Psoas muscle (tissue), 8 donors: ENCODE results near the gene ABCC8. TPM values are rescaled to one million over a fixed set of nuclear protein-coding genes. Genes with fewer than 3 reads are reported as not detected.

ENCODE experiments used
- ATAC-seq, 4 donors: fragments of 200-7000 bp; cut with Tn5 transposase; one replicate each; pipeline ENCODE4 v1.9.1; 2020; ENCODE audit warnings: moderate library complexity in 3 of 4, mild to moderate bottlenecking in 2 of 4
- DNase-seq, 2 donors: peaks; one replicate each; pipeline ENCODE4 v3.0.0-alpha.2; 2020
- H3K27ac ChIP-seq: fragments of 200-600 bp; one replicate; pipeline ENCODE4 v1.8.0; 2022
- H3K27me3 ChIP-seq, 3 donors: fragments of 200-600 bp in 1 of 3; one replicate each; pipeline versions ENCODE4 v1.6.1 to v1.8.0; 2013 to 2022; ENCODE audit warnings: low read length in 2 of 3, mild to moderate bottlenecking in 2 of 3, moderate library complexity in 1 of 3; ENCODE audit not compliant: insufficient read depth in 3 of 3
- H3K36me3 ChIP-seq, 2 donors: fragments of 200-600 bp in 1 of 2; one replicate each; pipeline versions ENCODE4 v1.6.1 to v1.8.0; 2013 to 2022; ENCODE audit warnings: low read depth in 1 of 2, mild to moderate bottlenecking in 1 of 2, moderate library complexity in 1 of 2; ENCODE audit not compliant: insufficient read depth in 1 of 2
- H3K4me1 ChIP-seq: fragments of 200-600 bp; one replicate; pipeline ENCODE4 v1.8.0; 2022
- H3K4me3 ChIP-seq: fragments of 200-600 bp; one replicate; pipeline ENCODE4 v1.8.0; 2022; ENCODE audit warnings: mild to moderate bottlenecking
- H3K9me3 ChIP-seq: fragments of 200-600 bp; one replicate; pipeline ENCODE4 v1.8.0; 2022
- WGBS, 3 donors: extraction: QIAGEN DNeasy Blood & Tissue Kit; methylation state at CpG; one replicate each; pipeline versions ENCODE4 v1.1.6 to v1.1.7; 2013; 5-methylcytosine and 5-hydroxymethylcytosine counted together
- intact Hi-C, 2 donors: fragments of 100-400 bp; cut with DNase I; formaldehyde crosslinking; loops; one replicate each; pipeline versions ENCODE4 v1.11.0 to v1.14.2; 2022
- polyA plus RNA-seq, 3 donors: library from polyadenylated mRNA; stranded (reverse); fragments of 200-250 nt; gene quantifications; one replicate each; pipeline ENCODE4 v1.2.3, GENCODE V29; 2013
- total RNA-seq, 4 donors: library from RNA; stranded (reverse); fragmentation: NEBNext Ultra II Directional in 2 of 4; extraction: Animal tissue kit (Norgen Biotek cat#: 25700) in 2 of 4; gene quantifications; one replicate each; pipeline versions ENCODE4 v1.2.1 to v1.2.4, GENCODE V29; 2021 to 2023
- TF ChIP-seq, protein P1 (sequence below): fragments of 200-600 bp; IDR thresholded peaks from one replicate; pipeline ENCODE4 v1.8.0; 2022; ENCODE audit warnings: antibody characterized with exemption
- donor health status: healthy with polysubstance abuse.
- donor health status: DM: no; HTN: no; CAD: no; lungs with moderate emphysema.
- donor health status: Bipolar disorder and iron deficiency.
- donor health status: healthy.
- donor health status: DM: yes; HTN: yes; CAD: no.
- donor health status: DM: no; HTN: no; CAD: no.
- donor health status: DM: no; HTN: no; CAD: no.
- donor health status: DM: yes; HTN: yes; CAD: no.

Gene ABCC8
- total and polyA plus RNA-seq, 7 donors: 0.26 to 3.5 (median 0.75) TPM

DNA sequence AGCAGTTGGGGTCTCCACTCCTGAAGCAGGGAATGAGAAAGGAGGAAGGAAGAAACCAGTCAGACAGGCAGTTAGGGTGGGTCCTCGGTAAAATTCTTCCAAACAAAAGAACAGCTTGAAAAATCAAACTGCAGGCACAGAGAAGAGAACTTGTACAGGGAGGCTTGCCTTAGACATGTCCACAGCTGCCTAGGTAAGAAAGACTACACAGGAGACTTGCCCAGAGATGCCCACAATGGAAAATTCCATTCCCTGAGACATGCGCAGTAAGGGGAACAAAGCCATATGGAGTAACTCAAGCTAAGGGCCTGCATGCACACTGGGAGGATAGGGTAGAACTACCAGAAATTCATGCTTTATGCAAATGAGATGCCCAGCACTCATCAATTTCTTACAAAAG is 98.0 kb downstream of the ABCC8 start:
- intact Hi-C loops: no loop called here
- Histone ChIP-seq H3K9me3 (no peaks in the 10 kb centered on the region), H3K4me1 (peaks cover 49% of the 10 kb centered on the region), H3K27ac (no peak overlapping the region), H3K4me3 (no peak overlapping the region), H3K27me3 (no peaks in the 10 kb centered on the region), H3K36me3 (peaks cover 0 to 7% of the 10 kb centered on the region in 2 donors)
- WGBS, 3 donors: 57 to 69% (median 65%) methylated on average over 2 of the region's 2 CpGs
- DNase-seq (no peak), ATAC-seq (no peak)
- TF ChIP-seq, protein P1, sequence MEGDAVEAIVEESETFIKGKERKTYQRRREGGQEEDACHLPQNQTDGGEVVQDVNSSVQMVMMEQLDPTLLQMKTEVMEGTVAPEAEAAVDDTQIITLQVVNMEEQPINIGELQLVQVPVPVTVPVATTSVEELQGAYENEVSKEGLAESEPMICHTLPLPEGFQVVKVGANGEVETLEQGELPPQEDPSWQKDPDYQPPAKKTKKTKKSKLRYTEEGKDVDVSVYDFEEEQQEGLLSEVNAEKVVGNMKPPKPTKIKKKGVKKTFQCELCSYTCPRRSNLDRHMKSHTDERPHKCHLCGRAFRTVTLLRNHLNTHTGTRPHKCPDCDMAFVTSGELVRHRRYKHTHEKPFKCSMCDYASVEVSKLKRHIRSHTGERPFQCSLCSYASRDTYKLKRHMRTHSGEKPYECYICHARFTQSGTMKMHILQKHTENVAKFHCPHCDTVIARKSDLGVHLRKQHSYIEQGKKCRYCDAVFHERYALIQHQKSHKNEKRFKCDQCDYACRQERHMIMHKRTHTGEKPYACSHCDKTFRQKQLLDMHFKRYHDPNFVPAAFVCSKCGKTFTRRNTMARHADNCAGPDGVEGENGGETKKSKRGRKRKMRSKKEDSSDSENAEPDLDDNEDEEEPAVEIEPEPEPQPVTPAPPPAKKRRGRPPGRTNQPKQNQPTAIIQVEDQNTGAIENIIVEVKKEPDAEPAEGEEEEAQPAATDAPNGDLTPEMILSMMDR: no peak

GRCh38 chr11:17376493-17376892 is 100.2 kb downstream of the ABCC8 start:
- no peak overlapping the region for H3K27ac ChIP-seq
- H3K36me3 ChIP-seq: peaks cover 0 to 5% of the 10 kb centered on the region in 2 donors
- intact Hi-C loops: no loop called here
- TF ChIP-seq, protein P1: no peak
- no peaks in the 10 kb centered on the region for H3K27me3 ChIP-seq
- H3K4me3 ChIP-seq: no peak overlapping the region
- peaks cover 13% of the 10 kb centered on the region for H3K9me3 ChIP-seq
- peaks cover 28% of the 10 kb centered on the region for H3K4me1 ChIP-seq
- ATAC-seq (no peak), DNase-seq (no peak)
- 77 to 88% (median 85%) methylated on average over 3 of the region's 3 CpGs for WGBS, 3 donors

DNA sequence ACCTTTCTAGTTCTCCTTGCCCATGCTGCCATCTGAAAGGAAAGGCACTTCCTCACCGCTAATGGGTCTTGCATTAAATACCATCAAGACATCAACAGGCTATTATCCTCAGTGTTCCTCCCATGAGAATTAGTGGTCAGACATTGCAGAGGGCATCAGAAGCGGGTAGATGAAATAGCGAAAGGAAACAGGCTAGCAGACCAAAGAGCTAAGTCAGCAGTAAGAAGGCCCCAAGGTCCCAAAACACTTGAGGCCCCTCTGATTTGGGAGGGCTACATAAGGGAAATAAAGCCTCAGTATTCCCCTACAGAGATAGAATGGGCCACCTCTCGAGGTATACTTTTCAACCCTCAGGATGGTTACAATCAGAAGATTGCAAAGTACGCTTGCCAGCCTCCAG is 101.1 kb downstream of the ABCC8 start:
- intact Hi-C loops: no loop called here
- H3K36me3 ChIP-seq: peaks cover 4 to 5% of the 10 kb centered on the region in 2 donors
- H3K27me3 ChIP-seq: no peaks in the 10 kb centered on the region
- no peak for ATAC-seq
- H3K27ac ChIP-seq: no peak overlapping the region
- no peak for DNase-seq
- TF ChIP-seq, protein P1: no peak
- H3K4me3 ChIP-seq: no peak overlapping the region
- H3K4me1 ChIP-seq: peaks cover 19% of the 10 kb centered on the region
- peaks cover 23% of the 10 kb centered on the region for H3K9me3 ChIP-seq
- WGBS, 3 donors: 85 to 97% (median 89%) methylated on average over 5 of the region's 5 CpGs

GRCh38 chr11:17371614-17372013 is 105.0 kb downstream of the ABCC8 start:
- WGBS, 3 donors: 47 to 68% (median 54%) methylated on average over 3 of the region's 3 CpGs
- H3K27me3 ChIP-seq: no peaks in the 10 kb centered on the region
- TF ChIP-seq, protein P1: no peak
- H3K9me3 ChIP-seq: peaks cover 33% of the 10 kb centered on the region
- H3K4me1 ChIP-seq: peaks cover 20% of the 10 kb centered on the region
- DNase-seq (no peak), ATAC-seq (no peak)
- intact Hi-C loops: no loop called here
- H3K36me3 ChIP-seq: peaks cover 11 to 12% of the 10 kb centered on the region in 2 donors
- H3K4me3 ChIP-seq: no peak overlapping the region
- no peak overlapping the region for H3K27ac ChIP-seq

- ATAC-seq (no peak), DNase-seq (no peak)
- Histone ChIP-seq H3K4me1 (peaks cover 11% of the 10 kb centered on the region), H3K36me3 (peaks cover 11 to 12% of the 10 kb centered on the region in 2 donors), H3K27me3 (no peaks in the 10 kb centered on the region), H3K27ac (no peak overlapping the region), H3K4me3 (no peak overlapping the region), H3K9me3 (peaks cover 33% of the 10 kb centered on the region)
- TF ChIP-seq, protein P1: no peak
- intact Hi-C loops: no loop called here
- 85 to 93% (median 91%) methylated on average over 2 of the region's 2 CpGs for WGBS, 3 donors
Observed at GRCh38 chr11:17369684-17370243, 106.9 kb downstream of the ABCC8 start.
